ENCODE results near the gene NCOR1.

DNA sequence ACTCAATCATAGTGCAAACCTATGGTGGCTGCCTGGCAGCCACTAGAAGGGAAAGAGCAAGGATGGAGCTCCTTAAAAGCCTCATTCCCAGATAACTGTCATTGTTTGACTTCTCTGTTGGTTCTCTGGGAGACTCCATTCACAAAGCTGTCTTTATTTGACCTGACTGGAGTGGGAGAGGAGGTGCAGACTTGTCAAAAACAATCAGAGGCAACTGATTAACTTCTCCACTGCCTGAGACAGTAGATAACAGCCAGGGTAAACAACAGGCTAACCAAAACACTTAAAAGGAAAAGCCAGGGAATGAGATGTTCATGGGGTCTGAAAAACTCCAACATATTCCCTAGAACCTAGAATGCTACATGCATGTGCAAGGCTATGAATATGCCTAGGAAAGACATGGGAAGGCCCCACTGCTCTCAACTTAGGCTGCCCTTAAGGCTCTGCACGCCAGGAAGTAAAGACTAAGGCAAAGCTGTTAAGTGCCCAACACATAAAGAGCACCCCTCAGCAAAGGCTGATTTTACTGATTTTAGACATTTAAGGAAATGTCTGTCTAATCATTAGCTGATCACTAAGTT, 133.7 kb downstream of the NCOR1 start:
- TF ChIP-seq, protein P1, sequence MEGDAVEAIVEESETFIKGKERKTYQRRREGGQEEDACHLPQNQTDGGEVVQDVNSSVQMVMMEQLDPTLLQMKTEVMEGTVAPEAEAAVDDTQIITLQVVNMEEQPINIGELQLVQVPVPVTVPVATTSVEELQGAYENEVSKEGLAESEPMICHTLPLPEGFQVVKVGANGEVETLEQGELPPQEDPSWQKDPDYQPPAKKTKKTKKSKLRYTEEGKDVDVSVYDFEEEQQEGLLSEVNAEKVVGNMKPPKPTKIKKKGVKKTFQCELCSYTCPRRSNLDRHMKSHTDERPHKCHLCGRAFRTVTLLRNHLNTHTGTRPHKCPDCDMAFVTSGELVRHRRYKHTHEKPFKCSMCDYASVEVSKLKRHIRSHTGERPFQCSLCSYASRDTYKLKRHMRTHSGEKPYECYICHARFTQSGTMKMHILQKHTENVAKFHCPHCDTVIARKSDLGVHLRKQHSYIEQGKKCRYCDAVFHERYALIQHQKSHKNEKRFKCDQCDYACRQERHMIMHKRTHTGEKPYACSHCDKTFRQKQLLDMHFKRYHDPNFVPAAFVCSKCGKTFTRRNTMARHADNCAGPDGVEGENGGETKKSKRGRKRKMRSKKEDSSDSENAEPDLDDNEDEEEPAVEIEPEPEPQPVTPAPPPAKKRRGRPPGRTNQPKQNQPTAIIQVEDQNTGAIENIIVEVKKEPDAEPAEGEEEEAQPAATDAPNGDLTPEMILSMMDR (conservative IDR thresholded peaks at IDR 0.05; ENCODE audit: low read depth in 2 of 2): no peak
- TF ChIP-seq EZH2phosphoT487 (IDR thresholded peaks at IDR 0.05; ENCODE audit: unreplicated experiment) (no peak), POLR2AphosphoS5 (IDR thresholded peaks at IDR 0.05; ENCODE audit: low read depth) (no peak), NANOG (IDR thresholded peaks at IDR 0.05; ENCODE audit: borderline replicate concordance) (no peak), EZH2 (IDR thresholded peaks at IDR 0.05; ENCODE audit: low read depth, unreplicated experiment) (no peak), JUNB (IDR thresholded peaks at IDR 0.05; ENCODE audit: unreplicated experiment) (no peak), CREB1 (CRISPR knock-in tag; IDR thresholded peaks at IDR 0.05; ENCODE audit: low read depth) (no peak)
- TF ChIP-seq, protein P2, sequence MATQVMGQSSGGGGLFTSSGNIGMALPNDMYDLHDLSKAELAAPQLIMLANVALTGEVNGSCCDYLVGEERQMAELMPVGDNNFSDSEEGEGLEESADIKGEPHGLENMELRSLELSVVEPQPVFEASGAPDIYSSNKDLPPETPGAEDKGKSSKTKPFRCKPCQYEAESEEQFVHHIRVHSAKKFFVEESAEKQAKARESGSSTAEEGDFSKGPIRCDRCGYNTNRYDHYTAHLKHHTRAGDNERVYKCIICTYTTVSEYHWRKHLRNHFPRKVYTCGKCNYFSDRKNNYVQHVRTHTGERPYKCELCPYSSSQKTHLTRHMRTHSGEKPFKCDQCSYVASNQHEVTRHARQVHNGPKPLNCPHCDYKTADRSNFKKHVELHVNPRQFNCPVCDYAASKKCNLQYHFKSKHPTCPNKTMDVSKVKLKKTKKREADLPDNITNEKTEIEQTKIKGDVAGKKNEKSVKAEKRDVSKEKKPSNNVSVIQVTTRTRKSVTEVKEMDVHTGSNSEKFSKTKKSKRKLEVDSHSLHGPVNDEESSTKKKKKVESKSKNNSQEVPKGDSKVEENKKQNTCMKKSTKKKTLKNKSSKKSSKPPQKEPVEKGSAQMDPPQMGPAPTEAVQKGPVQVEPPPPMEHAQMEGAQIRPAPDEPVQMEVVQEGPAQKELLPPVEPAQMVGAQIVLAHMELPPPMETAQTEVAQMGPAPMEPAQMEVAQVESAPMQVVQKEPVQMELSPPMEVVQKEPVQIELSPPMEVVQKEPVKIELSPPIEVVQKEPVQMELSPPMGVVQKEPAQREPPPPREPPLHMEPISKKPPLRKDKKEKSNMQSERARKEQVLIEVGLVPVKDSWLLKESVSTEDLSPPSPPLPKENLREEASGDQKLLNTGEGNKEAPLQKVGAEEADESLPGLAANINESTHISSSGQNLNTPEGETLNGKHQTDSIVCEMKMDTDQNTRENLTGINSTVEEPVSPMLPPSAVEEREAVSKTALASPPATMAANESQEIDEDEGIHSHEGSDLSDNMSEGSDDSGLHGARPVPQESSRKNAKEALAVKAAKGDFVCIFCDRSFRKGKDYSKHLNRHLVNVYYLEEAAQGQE (IDR thresholded peaks at IDR 0.05; ENCODE audit: unreplicated experiment): no peak

All from GM23338 (cell line).